Prostate gland (tissue), 2 donors: ENCODE data around the gene KIR3DL1. TPM values are rescaled to one million over a fixed set of nuclear protein-coding genes. Genes with fewer than 3 reads are reported as not detected.

Source experiments
- DNase-seq: peaks from one replicate; pipeline ENCODE4 v3.0.0-alpha.2; 2019; ENCODE audit warnings: low spot score
- H3K27ac ChIP-seq, 2 donors: fragments of 200-600 bp; sonication (generic); 2 replicates each; pipeline ENCODE4 v1.5.1; 2017 to 2019
- H3K27me3 ChIP-seq: fragments of 200-600 bp; sonication (generic); replicated peaks from 2 replicates; pipeline ENCODE4 v1.5.1; 2019; ENCODE audit not compliant: insufficient read depth
- H3K36me3 ChIP-seq, 2 donors: fragments of 200-600 bp; sonication (generic); 1 replicate in 1 of 2; 2 replicates in 1 of 2; pipeline versions ENCODE4 v1.5.1 to v1.8.1; 2017 to 2019
- H3K4me1 ChIP-seq: fragments of 200-600 bp; sonication (generic); replicated peaks from 2 replicates; pipeline ENCODE4 v1.5.1; 2019
- H3K4me3 ChIP-seq, 2 donors: fragments of 200-600 bp; sonication (generic); 2 replicates each; pipeline ENCODE4 v1.5.1; 2017 to 2019
- H3K9me3 ChIP-seq: fragments of 200-600 bp; sonication (generic); 2 replicates; pipeline ENCODE4 v1.5.1; 2017
- POLR2A ChIP-seq: fragments of 450-650 bp; IDR thresholded peaks from one replicate; pipeline ENCODE4 v1.6.1; 2016; ENCODE audit warnings: antibody characterized with exemption, mild to moderate bottlenecking
- POLR2AphosphoS5 ChIP-seq: sonication (generic); formaldehyde crosslinking; IDR thresholded peaks from one replicate; pipeline ENCODE4 v1.6.1; 2017; ENCODE audit warnings: antibody characterized with exemption
- WGBS: methylation state at CpG from one replicate; pipeline ENCODE4 v1.1.5; 2018; 5-methylcytosine and 5-hydroxymethylcytosine counted together
- intact Hi-C: fragments of 100-400 bp; cut with DNase I; formaldehyde crosslinking; loops from one replicate; pipeline ENCODE4 v1.14.2; 2022
- small RNA-seq, 2 donors: library from RNA; depleted of rRNA; stranded (forward); fragments of <200 nt; gene quantifications; one replicate each; pipeline ENCODE3, GENCODE V24; 2016
- total RNA-seq, 2 donors: library from RNA; depleted of rRNA; stranded (reverse); fragments of >200 nt; gene quantifications; one replicate each; pipeline ENCODE4 v1.1.0, GENCODE V29; 2016
- TF ChIP-seq, protein P1 (sequence below), 4 experiments: fragments of 200-600 bp in 2 of 4; fragments of 450-650 bp in 2 of 4; sonication (generic) in 2 of 4; IDR thresholded peaks; 1 replicate in 3 of 4; 2 replicates in 1 of 4; pipeline ENCODE4 v1.5.1; 2016 to 2019; ENCODE audit warnings: antibody characterized with exemption in 4 of 4, mild to moderate bottlenecking in 2 of 4, moderate library complexity in 2 of 4

Gene KIR3DL1
- total RNA-seq, 2 donors from 2014 or later, result not detected

DNA sequence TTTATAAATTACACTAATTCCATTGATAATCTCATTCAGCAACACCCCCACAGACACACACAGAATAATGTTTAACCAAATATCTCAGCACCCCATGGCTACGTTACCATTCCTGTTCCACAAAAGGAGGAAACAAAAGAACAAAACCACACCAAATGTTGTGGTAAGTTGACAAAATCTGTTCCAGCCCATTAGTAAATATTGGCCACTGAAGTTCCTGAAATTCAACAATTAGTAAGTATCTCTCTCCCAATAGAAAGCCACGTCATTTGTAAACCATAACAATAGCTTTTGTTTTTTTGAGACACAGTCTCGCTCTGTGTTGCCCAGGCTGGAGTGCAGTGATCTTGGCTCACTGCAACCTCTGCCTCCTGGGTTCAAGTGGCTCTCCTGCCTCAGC, 55.4 kb downstream of the KIR3DL1 start:
- DNase-seq, result no peak
- Histone ChIP-seq H3K4me1 (no peaks in the 10 kb centered on the region), H3K36me3 (no peaks in the 10 kb centered on the region), H3K27ac (no peak overlapping the region), H3K27me3 (no peaks in the 10 kb centered on the region), H3K4me3 (no peak overlapping the region), H3K9me3 (no peaks in the 10 kb centered on the region)
- 51% methylated on average over 3 of the region's 3 CpGs for WGBS
- no peak for TF ChIP-seq POLR2A
- TF ChIP-seq, protein P1, sequence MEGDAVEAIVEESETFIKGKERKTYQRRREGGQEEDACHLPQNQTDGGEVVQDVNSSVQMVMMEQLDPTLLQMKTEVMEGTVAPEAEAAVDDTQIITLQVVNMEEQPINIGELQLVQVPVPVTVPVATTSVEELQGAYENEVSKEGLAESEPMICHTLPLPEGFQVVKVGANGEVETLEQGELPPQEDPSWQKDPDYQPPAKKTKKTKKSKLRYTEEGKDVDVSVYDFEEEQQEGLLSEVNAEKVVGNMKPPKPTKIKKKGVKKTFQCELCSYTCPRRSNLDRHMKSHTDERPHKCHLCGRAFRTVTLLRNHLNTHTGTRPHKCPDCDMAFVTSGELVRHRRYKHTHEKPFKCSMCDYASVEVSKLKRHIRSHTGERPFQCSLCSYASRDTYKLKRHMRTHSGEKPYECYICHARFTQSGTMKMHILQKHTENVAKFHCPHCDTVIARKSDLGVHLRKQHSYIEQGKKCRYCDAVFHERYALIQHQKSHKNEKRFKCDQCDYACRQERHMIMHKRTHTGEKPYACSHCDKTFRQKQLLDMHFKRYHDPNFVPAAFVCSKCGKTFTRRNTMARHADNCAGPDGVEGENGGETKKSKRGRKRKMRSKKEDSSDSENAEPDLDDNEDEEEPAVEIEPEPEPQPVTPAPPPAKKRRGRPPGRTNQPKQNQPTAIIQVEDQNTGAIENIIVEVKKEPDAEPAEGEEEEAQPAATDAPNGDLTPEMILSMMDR (IDR thresholded peaks at IDR 0.05), result no peak
- TF ChIP-seq POLR2AphosphoS5, result no peak
- intact Hi-C loops, result no loop called here

DNA sequence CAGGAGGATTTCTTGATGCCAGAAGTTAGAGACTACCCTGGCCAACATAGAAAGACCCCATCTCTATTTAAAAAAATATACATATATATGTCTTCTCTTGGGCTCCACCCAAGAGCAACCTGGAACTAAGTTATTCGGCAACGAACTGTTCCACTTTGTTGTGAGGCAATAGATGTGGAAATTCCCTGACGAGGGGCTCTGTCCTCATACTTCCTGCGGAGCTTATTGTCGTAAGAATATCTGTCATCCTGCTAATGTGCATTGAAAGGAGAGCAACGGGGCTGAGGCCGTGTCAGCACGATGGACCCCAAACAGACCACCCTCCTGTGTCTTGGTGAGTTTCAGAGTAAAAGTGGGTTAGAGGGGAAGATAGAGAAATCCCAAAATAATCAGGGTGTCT, 57.7 kb downstream of the KIR3DL1 start, which contains the start of gene FCAR:
FCAR (plus strand) TSS at position 246 of the 400 bp plus-strand sequence; CDS start at position 301, 55 bp downstream.
- Histone ChIP-seq H3K27ac (no peak within 1 kb of the TSS), H3K36me3 (no peaks in the 10 kb centered on the region), H3K4me3 (no peak within 1 kb of the TSS), H3K4me1 (no peaks in the 10 kb centered on the region), H3K9me3 (no peaks in the 10 kb centered on the region), H3K27me3 (no peaks in the 10 kb centered on the region)
- WGBS, result 71% methylated on average over 8 of the region's 8 CpGs
- DNase-seq, result no peak
- TF ChIP-seq POLR2A (no peak), POLR2AphosphoS5 (no peak)
- TF ChIP-seq, protein P1 (IDR thresholded peaks at IDR 0.05), result no peak
- intact Hi-C loops, result no loop called here

DNA sequence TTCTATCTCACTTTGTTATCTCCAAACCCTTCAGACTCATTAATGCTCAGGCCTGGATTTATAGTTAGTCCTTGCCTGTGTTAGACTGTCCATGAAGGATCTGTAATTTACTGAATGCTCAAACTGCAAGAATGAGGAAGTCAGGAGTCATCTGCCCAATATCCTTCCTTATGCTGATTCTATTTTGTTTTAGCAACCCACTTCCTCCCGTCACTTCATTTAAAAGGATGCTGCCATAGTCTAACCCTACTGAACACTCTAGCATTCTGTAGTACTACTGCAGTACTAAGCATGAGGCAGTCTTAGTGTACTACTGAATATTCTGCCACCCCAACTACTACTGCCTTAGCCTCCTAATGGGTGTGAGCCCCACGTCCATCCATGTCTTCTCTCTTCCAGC, 59.2 kb downstream of the KIR3DL1 start:
- intact Hi-C loops, result no loop called here
- Histone ChIP-seq H3K36me3 (no peaks in the 10 kb centered on the region), H3K27me3 (no peaks in the 10 kb centered on the region), H3K4me3 (no peak overlapping the region), H3K27ac (no peak overlapping the region), H3K4me1 (no peaks in the 10 kb centered on the region), H3K9me3 (no peaks in the 10 kb centered on the region)
- WGBS, result 76% methylated on average over 2 of the region's 2 CpGs
- no peak for DNase-seq
- TF ChIP-seq POLR2A (no peak), POLR2AphosphoS5 (no peak)
- TF ChIP-seq, protein P1 (IDR thresholded peaks at IDR 0.05), result no peak

DNA sequence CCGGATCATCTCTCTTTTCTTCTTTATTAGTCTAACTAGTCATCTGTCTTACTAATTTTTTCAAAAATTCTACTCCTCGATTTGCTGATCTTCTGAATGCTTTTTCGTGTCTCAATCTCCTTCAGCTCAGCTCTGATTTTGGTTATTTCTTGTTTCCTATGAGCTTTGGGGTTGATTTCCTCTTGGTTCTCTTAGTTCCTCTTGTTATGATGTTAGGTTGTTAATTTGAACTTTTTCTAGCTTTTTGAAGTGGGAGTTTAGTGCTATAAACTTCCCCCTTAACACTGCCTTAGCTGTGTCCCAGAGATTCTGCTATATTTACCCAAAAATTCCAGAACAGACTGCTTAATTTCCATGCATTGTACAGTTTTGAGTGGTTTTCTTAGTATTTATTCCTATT, 61.2 kb downstream of the KIR3DL1 start:
- WGBS, result 83% methylated on average over 3 of the region's 3 CpGs
- no peak overlapping the region for H3K27ac ChIP-seq
- no peaks in the 10 kb centered on the region for H3K27me3 ChIP-seq
- intact Hi-C loops, result no loop called here
- H3K4me3 ChIP-seq, result no peak overlapping the region
- DNase-seq, result no peak
- no peaks in the 10 kb centered on the region for H3K36me3 ChIP-seq
- no peaks in the 10 kb centered on the region for H3K9me3 ChIP-seq
- no peaks in the 10 kb centered on the region for H3K4me1 ChIP-seq
- no peak for TF ChIP-seq POLR2AphosphoS5
- TF ChIP-seq, protein P1 (IDR thresholded peaks at IDR 0.05), result no peak
- no peak for TF ChIP-seq POLR2A

Small RNA genes lying within 50 kb of the gene (small RNA-seq; reads per million reads assigned to genes)
- gene KIR3DP1 (0 reads per million in 2 donors), gene RNU6-222P (0 to 0.09 reads per million in 2 donors)

Other genes starting within 250 kb of the KIR3DL1 start
- 1 to 10 TPM; 1.6 to 2.5 TPM for gene LILRA2, start 242.7 kb upstream of the KIR3DL1 start, total RNA-seq
- 1 to 10 TPM in 1 of 2 donors, under 1 TPM in 1; 0.96 to 1.7 TPM for gene LILRA1, start 222.8 kb upstream of the KIR3DL1 start, total RNA-seq
- gene LILRB1, start 186.0 kb upstream of the KIR3DL1 start, total RNA-seq, result 1 to 10 TPM in 1 of 2 donors, under 1 TPM in 1; 0.68 to 1.2 TPM
- 1 to 10 TPM; 1.6 to 5.7 TPM for gene LILRB4, start 153.5 kb upstream of the KIR3DL1 start, total RNA-seq
- gene KIR3DL3, start 92.0 kb upstream of the KIR3DL1 start, total RNA-seq, result not detected
- gene KIR2DL3, start 78.0 kb upstream of the KIR3DL1 start, total RNA-seq, result not detected
- not detected for gene KIR2DL1, start 46.7 kb upstream of the KIR3DL1 start, total RNA-seq
- not detected for gene KIR2DL4, start 12.9 kb upstream of the KIR3DL1 start, total RNA-seq
- gene KIR2DS4, start 16.2 kb downstream of the KIR3DL1 start, total RNA-seq, result 1 to 10 TPM in 1 of 2 donors, not detected in 1; 1.4 TPM
- not detected for gene KIR3DL2, start 34.0 kb downstream of the KIR3DL1 start, total RNA-seq
- not detected for gene FCAR, start 57.8 kb downstream of the KIR3DL1 start, total RNA-seq
- gene NCR1, start 89.7 kb downstream of the KIR3DL1 start, total RNA-seq, result under 1 TPM in 1 of 2 donors, not detected in 1; 0.34 TPM
- gene NLRP7, start 131.1 kb downstream of the KIR3DL1 start, total RNA-seq, result 1 to 10 TPM in 1 of 2 donors, not detected in 1; 7.6 TPM
- gene NLRP2, start 149.9 kb downstream of the KIR3DL1 start, total RNA-seq, result 10 to 100 TPM; 18.5 to 22.4 TPM
- under 1 TPM; 0.23 to 0.27 TPM for gene GP6, start 221.8 kb downstream of the KIR3DL1 start, total RNA-seq
- 10 to 100 TPM; 29.8 to 32.8 TPM for gene RDH13, start 246.7 kb downstream of the KIR3DL1 start, total RNA-seq